ENCODE results near the gene ENTREP1.

DNA sequence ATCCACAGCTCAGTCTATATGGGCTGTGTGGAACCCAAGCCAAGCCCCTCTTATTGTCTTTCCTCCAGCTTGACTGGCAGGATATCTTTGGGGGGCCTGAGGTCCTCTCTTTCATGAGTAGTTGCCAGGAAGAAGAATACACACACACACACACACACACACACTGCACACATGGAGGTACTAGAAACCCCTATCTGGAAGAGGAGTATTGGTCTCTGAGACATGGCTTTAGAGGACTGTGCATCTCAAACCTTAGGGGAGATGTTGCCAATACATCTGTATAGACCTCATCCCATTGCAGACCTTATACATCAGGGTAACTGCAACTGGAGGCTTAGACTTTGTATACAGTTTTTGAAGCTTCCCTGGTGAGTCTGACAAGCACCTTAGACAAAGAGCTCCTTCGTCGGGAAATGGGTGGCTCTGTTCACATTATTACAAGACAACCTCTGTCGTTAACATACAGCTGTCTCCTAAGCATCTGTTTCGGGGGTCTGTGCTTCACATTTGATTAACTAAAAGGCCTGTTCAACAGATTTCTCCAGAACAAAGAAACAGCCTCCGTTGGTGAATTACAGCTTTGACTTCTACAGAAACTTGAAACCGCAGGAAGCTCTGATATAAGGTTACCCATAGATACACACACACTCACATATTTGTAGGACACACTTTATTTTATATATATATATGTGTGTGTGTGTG lies 5.5 kb upstream of the ENTREP1 start:
- TF ChIP-seq, protein P1, sequence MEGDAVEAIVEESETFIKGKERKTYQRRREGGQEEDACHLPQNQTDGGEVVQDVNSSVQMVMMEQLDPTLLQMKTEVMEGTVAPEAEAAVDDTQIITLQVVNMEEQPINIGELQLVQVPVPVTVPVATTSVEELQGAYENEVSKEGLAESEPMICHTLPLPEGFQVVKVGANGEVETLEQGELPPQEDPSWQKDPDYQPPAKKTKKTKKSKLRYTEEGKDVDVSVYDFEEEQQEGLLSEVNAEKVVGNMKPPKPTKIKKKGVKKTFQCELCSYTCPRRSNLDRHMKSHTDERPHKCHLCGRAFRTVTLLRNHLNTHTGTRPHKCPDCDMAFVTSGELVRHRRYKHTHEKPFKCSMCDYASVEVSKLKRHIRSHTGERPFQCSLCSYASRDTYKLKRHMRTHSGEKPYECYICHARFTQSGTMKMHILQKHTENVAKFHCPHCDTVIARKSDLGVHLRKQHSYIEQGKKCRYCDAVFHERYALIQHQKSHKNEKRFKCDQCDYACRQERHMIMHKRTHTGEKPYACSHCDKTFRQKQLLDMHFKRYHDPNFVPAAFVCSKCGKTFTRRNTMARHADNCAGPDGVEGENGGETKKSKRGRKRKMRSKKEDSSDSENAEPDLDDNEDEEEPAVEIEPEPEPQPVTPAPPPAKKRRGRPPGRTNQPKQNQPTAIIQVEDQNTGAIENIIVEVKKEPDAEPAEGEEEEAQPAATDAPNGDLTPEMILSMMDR (IDR thresholded peaks at IDR 0.05): no peak
- TF ChIP-seq POLR2AphosphoS5 (IDR thresholded peaks at IDR 0.05): no peak
- no peak for TF ChIP-seq POLR2A (IDR thresholded peaks at IDR 0.05)

Data from stomach (tissue), 4 donors.